Measurements from ENCODE around the gene HIVEP2. TPM values are rescaled to one million over a fixed set of nuclear protein-coding genes. Genes with fewer than 3 reads are reported as not detected.
A peak's percentile ranks its signal among the peaks of the same experiment; 100 is the strongest.

Gene HIVEP2
- polyA plus RNA-seq, 4 donors = 11.6 to 13.8 (median 12.4) TPM

DNA sequence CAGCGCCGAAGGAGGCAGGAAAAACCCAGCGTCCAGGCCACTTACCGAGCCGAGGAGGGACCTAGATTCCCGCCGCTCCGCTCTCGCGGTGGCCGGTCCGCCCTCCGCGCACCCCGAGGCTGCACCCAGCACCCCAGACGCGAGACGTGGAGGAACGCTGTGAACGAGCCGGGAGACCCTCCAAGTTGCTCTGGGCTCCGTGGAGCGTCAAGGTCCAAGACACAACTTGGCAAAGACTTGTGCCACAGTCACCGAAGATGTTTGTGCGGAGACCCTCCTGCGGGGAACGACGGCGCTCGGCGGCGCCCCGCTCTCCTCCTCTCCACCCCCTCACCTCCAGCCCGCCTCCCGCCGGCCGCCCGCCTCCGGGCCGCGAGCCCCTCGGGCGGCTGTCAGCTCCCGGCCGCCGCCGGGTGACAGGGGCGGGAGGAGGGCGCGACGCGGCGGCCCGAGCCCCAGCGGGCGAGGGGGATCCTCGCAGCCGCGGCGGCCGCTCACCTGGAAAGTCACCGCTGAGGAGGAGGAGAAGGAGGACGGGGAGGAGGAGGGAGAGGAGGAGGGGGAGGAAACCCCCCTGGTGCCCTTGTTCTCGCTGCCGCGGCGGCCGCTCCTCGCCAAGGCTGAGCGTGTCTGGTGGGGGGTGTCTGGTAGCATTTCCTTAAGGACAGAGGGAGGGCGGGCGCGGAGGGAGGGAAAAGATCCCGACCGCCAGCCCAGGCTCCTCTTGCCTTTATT is 637 bp upstream of the HIVEP2 start:
- DNase-seq (ENCODE audit: low read depth in 4 of 4, low spot score in 2 of 4) = peak; percentile 39 to 70 (median 57)

DNA sequence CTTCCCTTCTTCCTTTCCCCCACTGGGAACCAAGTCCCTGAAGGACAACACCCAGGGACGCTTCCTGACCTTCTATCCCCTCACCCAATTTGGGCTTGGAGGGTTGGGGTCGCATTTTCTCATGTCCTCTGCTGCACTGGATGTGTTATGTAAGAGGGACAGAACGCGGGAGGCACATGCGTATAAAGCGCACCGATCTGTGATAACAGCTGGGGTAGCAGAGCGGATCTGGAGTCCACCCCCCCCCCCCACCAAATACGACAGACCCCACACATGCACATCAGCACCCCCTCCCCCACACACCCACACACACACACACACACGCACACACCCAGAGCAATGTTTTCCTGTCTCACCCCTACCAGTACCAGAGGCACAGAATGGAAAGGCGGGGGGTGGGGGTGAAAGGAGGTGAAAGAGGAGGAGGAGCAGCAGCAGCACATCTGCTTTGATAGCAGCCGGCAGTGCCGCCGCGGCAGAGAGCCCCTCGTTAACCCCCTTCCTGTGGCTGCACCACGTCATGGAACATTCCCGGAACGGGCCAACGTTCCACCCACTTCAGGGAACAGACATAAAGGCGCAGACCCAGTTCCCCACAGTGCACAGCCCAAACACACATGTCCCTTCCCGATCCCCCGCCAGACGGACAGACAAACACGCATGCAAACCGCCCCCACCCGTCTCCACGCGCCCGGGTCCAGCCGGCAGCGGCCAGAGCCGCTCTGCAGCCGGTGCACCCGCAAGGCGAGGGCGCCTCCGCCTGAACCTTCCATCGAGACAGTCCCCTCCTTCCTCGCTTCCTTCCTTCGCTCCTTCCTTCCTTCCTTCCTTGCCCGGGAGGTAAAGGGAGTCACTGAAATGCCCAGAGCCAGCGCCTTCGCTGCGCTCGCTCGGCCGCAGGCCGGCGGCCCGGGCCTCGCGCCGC is 590 bp downstream of the HIVEP2 start:
- DNase-seq (ENCODE audit: low read depth in 4 of 4, low spot score in 2 of 4) = peak; percentile 69 to 82 (median 74)

GRCh38 chr6:142943711-142944123 is 1.3 kb downstream of the HIVEP2 start:
- peak in 1 of 4 donors; percentile 48 for DNase-seq (ENCODE audit: low read depth in 4 of 4, low spot score in 2 of 4)

DNA sequence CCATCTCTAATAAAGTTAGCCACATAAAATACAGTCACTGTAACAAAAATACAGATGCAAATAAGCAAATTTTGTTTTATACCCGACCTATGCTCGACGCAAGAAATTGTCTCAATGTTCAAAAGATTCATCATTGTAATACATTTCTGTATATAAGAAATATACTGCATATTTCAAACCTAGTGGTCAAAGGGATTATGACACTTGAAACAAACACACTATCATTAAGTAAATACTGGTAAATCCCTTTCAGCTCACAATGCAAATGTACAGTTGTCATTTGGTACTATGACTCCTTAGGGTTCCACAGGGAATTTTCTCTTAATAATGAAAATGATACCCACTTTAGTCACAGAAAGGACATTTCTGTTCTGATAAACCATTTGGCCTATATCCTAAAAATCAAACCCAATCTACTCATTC is 2.2 kb downstream of the HIVEP2 start:
- DNase-seq (ENCODE audit: low read depth in 4 of 4, low spot score in 2 of 4) = peak in 1 of 4 donors; percentile 19

GRCh38 chr6:142942238-142942637 is 2.7 kb downstream of the HIVEP2 start:
- no peak for DNase-seq (ENCODE audit: low read depth in 4 of 4, low spot score in 2 of 4)

- DNase-seq (ENCODE audit: low read depth in 4 of 4, low spot score in 2 of 4) = no peak
Observed at GRCh38 chr6:142941018-142941417, 4.0 kb downstream of the HIVEP2 start.

DNA sequence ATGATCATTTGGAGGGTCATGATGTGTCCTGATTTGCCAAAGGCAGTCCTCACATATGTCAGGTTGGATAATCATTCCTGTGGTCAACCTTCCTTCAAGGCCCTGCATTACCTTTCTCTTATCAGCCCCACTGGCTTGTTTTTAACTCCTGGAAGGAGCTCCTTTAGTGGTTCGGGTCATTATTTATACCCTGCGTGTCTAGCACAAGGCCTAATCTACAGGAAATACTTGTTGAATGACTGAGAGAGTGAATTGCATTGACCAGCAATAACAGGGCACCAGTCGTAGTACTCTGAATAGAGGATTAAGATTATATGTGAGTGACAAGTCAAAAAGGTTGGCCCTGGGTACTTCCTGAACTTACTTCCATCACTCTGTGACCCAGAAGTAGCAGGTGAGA is 4.5 kb downstream of the HIVEP2 start:
- DNase-seq (ENCODE audit: low read depth in 4 of 4, low spot score in 2 of 4) = no peak

DNA sequence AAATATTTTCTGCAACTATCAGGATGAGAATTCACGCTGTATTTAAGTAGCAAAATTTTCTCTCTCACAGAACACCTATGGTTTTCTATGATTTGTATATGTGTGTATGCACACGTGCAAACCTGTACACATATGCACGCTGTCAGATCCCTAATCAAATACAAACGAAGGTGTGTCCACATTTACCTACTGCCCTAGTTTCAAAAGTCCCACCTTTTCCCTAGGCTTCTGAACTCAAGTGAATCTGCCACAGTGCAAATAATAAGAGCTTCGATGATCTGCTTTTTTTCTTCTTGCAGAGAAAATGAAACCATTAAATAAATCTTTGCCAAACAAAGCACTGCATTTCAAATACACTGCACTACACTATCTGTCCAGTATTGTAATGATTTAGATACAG is 6.5 kb downstream of the HIVEP2 start:
- no peak for DNase-seq (ENCODE audit: low read depth in 4 of 4, low spot score in 2 of 4)

- no peak for DNase-seq (ENCODE audit: low read depth in 4 of 4, low spot score in 2 of 4)
Observed at GRCh38 chr6:142937986-142938385, 7.0 kb downstream of the HIVEP2 start.

GRCh38 chr6:142935553-142936517 is 9.1 kb downstream of the HIVEP2 start:
- no peak for DNase-seq (ENCODE audit: low read depth in 4 of 4, low spot score in 2 of 4)

- DNase-seq (ENCODE audit: low read depth in 4 of 4, low spot score in 2 of 4) = no peak
Observed at GRCh38 chr6:142934599-142934998, 10.4 kb downstream of the HIVEP2 start.

DNA sequence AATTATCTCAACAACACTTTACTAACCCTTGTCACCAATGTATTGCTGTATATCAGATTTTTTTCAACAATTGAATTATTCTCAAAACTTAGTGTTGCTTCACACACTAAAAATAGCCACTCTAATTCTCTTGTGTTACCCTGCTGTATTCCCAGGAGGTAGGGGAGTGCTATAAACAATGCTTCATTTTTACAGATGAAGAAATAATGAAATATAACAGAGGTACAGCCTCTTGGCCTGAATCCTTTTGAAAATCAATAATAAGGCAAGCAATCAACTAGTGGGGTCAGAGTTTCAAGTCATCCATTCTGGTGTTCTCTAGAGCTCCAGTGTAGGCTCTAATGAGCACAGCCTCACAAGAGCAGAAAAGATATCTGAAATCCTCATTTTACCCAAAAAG is 10.9 kb downstream of the HIVEP2 start:
- DNase-seq (ENCODE audit: low read depth in 4 of 4, low spot score in 2 of 4) = no peak

DNA sequence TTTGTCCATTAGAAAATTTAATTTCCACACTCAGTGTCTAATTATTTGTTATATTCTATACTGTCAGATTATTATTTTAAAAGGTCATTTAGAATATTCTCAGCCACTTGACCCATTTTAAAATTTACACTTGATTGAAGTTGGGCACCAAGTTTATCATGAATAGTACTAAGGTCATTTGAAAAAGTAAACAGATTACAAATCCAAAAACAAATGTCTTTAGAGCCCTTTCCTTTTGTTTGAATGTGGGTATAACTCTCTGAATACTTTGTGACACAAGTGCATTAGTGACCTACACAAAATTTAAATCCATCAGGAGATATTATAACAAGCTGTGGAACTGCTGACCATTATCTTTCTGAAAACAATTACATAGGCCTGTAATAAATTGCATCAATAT is 11.3 kb downstream of the HIVEP2 start:
- DNase-seq (ENCODE audit: low read depth in 4 of 4, low spot score in 2 of 4) = no peak

DNA sequence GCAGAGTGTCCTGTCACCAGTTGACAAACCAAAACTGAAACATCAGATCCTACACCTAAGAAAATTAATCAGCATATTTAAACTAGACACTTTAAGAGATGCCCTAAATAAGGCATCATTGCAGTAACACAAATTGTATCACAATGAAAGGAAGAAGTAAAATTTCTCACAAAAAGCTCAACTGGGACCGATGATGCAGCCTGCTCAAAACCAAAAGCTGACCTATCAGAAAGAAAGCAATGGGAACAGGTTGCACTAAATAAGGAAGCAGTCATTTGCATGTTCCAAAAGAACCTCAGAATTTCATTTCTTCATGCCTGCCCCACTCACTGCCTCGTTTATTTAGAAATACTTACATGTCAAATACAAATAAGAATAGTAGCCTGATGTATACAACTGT is 12.1 kb downstream of the HIVEP2 start:
- DNase-seq (ENCODE audit: low read depth in 4 of 4, low spot score in 2 of 4) = no peak

- no peak for DNase-seq (ENCODE audit: low read depth in 4 of 4, low spot score in 2 of 4)
Observed at GRCh38 chr6:142929751-142930358, 15.1 kb downstream of the HIVEP2 start.

GRCh38 chr6:142927904-142928303 is 17.1 kb downstream of the HIVEP2 start:
- no peak for DNase-seq (ENCODE audit: low read depth in 4 of 4, low spot score in 2 of 4)

DNA sequence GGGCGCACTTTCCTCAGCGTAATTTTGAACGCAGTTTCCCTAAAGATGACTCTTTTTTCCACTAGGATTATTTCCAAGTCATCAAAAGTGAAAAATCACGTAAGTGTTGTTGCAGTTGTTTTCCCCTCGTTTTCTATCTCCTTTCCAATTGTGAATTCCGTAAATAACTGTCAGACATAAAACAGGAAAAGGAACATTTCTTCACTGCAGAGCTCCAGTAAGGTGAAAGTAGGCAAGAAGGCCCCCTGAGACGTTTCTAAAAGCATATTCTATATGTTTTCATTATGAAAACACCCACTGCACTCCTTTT is 17.8 kb downstream of the HIVEP2 start:
- peak in 2 of 4 donors; percentile 49 to 63 for DNase-seq (ENCODE audit: low read depth in 4 of 4, low spot score in 2 of 4)

DNA sequence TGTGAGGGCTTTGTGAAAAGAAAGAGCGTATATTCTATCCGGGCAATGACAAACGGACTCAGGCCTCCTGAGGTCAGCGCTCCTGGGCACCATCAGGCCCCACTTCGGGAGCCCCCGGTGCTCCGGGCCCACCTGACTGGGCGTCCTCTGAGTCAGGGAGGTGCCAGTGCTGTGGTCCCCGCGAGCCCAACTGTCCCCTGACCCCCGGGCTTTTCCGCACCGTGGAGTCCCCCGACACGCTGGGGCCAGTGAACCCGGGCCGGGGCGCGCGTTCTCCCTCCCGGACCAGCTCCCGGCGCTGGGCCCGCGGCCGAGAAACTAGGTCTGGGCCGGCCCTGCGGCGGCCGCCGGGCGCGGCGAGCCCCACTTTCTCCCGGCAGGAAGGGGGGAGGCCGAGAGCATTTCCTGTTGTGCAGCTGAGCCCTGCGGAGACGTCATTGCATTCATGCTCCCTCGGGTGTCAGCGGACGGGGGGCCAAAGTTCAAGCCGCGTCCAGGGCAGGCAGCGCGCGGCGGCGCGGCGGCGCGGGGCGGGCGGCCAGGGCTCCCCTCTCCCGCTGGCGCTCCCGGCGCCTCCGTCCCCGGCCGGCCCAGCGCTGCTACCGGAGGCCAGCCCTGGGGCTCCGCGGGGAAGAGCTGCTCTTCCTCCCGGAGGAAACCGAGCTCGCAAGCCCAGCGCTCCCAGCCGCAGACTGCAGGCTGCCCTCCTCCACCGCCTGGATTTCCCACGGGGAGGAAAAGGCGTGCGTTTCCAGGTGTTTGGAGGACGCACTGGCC is 18.3 kb downstream of the HIVEP2 start:
- DNase-seq (ENCODE audit: low read depth in 4 of 4, low spot score in 2 of 4) = peak; percentile 42 to 73 (median 60)

DNA sequence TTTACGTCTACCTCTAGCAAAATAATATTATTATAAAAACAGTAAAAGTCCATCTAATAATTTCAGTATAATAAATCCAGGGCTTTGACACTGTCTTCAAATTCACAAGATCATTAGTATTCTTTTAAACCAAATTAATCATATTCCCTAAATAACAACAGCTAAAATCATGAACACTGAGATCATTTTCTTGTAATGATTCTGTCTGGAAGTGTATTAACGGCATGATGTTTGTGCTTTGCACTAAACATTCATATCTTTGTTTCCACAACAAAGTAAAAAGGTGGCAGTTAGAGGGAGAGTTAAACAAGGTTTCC is 18.8 kb downstream of the HIVEP2 start:
- no peak for DNase-seq (ENCODE audit: low read depth in 4 of 4, low spot score in 2 of 4)

Measured in left renal cortex interstitium (tissue), 4 donors.